MM.1S (cell line): Measurements from ENCODE around the gene CPVL.

Source experiments
- EZH2 ChIP-seq: fragments of 300-600 bp; sonication (generic); optimal IDR thresholded peaks from 2 replicates; pipeline ENCODE3; 2017; ENCODE audit warnings: low read depth, mild to moderate bottlenecking, antibody characterized with exemption, low read length, mixed read lengths
- TF ChIP-seq, protein P1 (sequence below): fragments of 300-600 bp; sonication (generic); IDR thresholded peaks from 2 replicates; pipeline ENCODE4 v1.5.1; 2016; ENCODE audit warnings: antibody characterized with exemption, low read length, mixed read lengths

DNA sequence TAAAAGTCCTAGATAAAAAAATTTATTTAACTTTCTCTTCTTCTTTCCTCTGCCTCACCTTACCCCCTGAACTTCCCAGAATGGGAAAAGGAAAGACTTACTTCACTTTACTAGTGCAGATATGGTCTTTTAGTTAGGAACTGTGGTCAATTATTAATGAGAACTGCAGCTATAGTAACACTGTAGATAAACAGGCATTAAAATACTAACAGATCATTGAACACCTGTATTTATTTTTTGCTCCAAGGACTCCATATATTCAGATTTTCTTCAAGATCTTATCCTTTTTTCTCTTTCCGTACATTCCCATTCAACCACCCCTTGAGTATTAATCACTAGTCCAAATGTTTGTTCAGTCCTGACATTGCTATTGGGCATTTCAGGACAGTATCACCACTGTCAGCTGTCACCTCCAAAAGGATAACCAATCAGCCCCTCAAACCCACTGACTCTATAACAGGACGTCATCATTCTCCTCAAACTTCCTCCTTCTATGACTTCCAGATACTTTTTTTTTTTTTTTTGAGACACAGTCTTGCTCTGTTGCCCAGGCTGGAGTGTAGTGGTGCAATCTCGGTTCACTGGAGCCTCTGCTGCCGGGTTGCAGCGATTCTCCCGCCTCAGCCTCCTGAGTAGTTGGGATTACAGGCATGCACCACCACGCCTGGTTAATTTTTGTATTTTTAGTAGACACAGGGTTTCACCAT is 4.2 kb downstream of the CPVL start:
- no peak for TF ChIP-seq EZH2
- TF ChIP-seq, protein P1, sequence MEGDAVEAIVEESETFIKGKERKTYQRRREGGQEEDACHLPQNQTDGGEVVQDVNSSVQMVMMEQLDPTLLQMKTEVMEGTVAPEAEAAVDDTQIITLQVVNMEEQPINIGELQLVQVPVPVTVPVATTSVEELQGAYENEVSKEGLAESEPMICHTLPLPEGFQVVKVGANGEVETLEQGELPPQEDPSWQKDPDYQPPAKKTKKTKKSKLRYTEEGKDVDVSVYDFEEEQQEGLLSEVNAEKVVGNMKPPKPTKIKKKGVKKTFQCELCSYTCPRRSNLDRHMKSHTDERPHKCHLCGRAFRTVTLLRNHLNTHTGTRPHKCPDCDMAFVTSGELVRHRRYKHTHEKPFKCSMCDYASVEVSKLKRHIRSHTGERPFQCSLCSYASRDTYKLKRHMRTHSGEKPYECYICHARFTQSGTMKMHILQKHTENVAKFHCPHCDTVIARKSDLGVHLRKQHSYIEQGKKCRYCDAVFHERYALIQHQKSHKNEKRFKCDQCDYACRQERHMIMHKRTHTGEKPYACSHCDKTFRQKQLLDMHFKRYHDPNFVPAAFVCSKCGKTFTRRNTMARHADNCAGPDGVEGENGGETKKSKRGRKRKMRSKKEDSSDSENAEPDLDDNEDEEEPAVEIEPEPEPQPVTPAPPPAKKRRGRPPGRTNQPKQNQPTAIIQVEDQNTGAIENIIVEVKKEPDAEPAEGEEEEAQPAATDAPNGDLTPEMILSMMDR: no peak
